ENCODE results near the gene RAB11A.

DNA sequence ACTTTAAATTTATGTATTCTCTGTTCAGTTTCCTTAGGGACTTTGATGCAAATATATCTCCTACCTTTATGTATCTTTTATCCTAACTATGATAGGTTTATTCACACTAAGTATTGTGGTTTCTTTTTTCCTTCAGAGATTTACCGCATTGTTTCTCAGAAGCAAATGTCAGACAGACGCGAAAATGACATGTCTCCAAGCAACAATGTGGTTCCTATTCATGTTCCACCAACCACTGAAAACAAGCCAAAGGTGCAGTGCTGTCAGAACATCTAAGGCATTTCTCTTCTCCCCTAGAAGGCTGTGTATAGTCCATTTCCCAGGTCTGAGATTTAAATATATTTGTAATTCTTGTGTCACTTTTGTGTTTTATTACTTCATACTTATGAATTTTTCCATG, 18.3 kb downstream of the RAB11A start:
- TF ChIP-seq, protein P1, sequence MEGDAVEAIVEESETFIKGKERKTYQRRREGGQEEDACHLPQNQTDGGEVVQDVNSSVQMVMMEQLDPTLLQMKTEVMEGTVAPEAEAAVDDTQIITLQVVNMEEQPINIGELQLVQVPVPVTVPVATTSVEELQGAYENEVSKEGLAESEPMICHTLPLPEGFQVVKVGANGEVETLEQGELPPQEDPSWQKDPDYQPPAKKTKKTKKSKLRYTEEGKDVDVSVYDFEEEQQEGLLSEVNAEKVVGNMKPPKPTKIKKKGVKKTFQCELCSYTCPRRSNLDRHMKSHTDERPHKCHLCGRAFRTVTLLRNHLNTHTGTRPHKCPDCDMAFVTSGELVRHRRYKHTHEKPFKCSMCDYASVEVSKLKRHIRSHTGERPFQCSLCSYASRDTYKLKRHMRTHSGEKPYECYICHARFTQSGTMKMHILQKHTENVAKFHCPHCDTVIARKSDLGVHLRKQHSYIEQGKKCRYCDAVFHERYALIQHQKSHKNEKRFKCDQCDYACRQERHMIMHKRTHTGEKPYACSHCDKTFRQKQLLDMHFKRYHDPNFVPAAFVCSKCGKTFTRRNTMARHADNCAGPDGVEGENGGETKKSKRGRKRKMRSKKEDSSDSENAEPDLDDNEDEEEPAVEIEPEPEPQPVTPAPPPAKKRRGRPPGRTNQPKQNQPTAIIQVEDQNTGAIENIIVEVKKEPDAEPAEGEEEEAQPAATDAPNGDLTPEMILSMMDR (IDR thresholded peaks at IDR 0.05) = no peak
- no peak for TF ChIP-seq EZH2phosphoT487 (IDR thresholded peaks at IDR 0.05)
- TF ChIP-seq EZH2 (IDR thresholded peaks at IDR 0.05) = no peak

Data from neural progenitor cell (in vitro differentiated cells).